Trophoblast cell (in vitro differentiated cells and primary cell): ENCODE measurements around the gene DHX29.

Experiments
- DNase-seq, 2 donors: peaks; one replicate each; pipeline ENCODE4 v3.0.0-alpha.2; 2016
- H2AFZ ChIP-seq: 2 replicates; pipeline ENCODE4 v1.6.1; 2013; ENCODE audit warnings: low read length, moderate library complexity, mild to moderate bottlenecking; ENCODE audit not compliant: insufficient read depth, poor library complexity
- H2AK5ac ChIP-seq: 2 replicates; pipeline ENCODE4 v1.6.1; 2013; ENCODE audit warnings: mild to moderate bottlenecking, low read length
- H2BK120ac ChIP-seq: 2 replicates; pipeline ENCODE4 v1.6.1; 2013; ENCODE audit warnings: low read length, mild to moderate bottlenecking, moderate library complexity; ENCODE audit not compliant: insufficient read depth, poor library complexity
- H2BK12ac ChIP-seq: 2 replicates; pipeline ENCODE4 v1.6.1; 2013; ENCODE audit warnings: mild to moderate bottlenecking, low read length, moderate library complexity
- H2BK5ac ChIP-seq: 2 replicates; pipeline ENCODE4 v1.6.1; 2013; ENCODE audit warnings: low read length, low read depth, moderate library complexity, mild to moderate bottlenecking; ENCODE audit not compliant: poor library complexity
- H3K14ac ChIP-seq: 2 replicates; pipeline ENCODE4 v1.6.1; 2013; ENCODE audit warnings: mild to moderate bottlenecking, low read length
- H3K18ac ChIP-seq: 2 replicates; pipeline ENCODE4 v1.6.1; 2013; ENCODE audit warnings: mild to moderate bottlenecking, low read length
- H3K23ac ChIP-seq: 2 replicates; pipeline ENCODE4 v1.6.1; 2013; ENCODE audit warnings: low read length
- H3K27ac ChIP-seq: 2 replicates; pipeline ENCODE4 v1.5.1; 2013; ENCODE audit warnings: low read depth, mild to moderate bottlenecking, inconsistent platforms, low read length, moderate library complexity
- H3K27me3 ChIP-seq: 2 replicates; pipeline ENCODE4 v1.6.1; 2013; ENCODE audit warnings: inconsistent platforms, mild to moderate bottlenecking, low read length, moderate library complexity; ENCODE audit not compliant: insufficient read depth
- H3K36me3 ChIP-seq, 2 experiments: 1 replicate in 1 of 2; 2 replicates in 1 of 2; pipeline ENCODE4 v1.6.1; 2013; ENCODE audit warnings: low read length in 2 of 2, mild to moderate bottlenecking in 2 of 2, moderate library complexity in 1 of 2; ENCODE audit not compliant: insufficient read depth in 2 of 2, control insufficient read depth in 1 of 2
- H3K4ac ChIP-seq: 2 replicates; pipeline ENCODE4 v1.6.1; 2013; ENCODE audit warnings: low read depth, mild to moderate bottlenecking, low read length, moderate library complexity
- H3K4me1 ChIP-seq, 2 experiments: 1 replicate in 1 of 2; 2 replicates in 1 of 2; pipeline ENCODE4 v1.6.1; 2013; ENCODE audit warnings: low read length in 2 of 2, mild to moderate bottlenecking in 2 of 2, moderate library complexity in 1 of 2; ENCODE audit not compliant: insufficient read depth in 2 of 2, control insufficient read depth in 1 of 2
- H3K4me2 ChIP-seq: 2 replicates; pipeline ENCODE4 v1.6.1; 2013; ENCODE audit warnings: inconsistent platforms, mild to moderate bottlenecking, low read length, moderate library complexity
- H3K4me3 ChIP-seq: 2 replicates; pipeline ENCODE4 v1.5.1; 2013; ENCODE audit warnings: mild to moderate bottlenecking, low read depth, low read length, inconsistent platforms
- H3K79me1 ChIP-seq: one replicate; pipeline ENCODE4 v1.6.1; 2013; ENCODE audit warnings: low read length
- H3K79me2 ChIP-seq: 2 replicates; pipeline ENCODE4 v1.6.1; 2013; ENCODE audit warnings: low read length, mild to moderate bottlenecking; ENCODE audit not compliant: control insufficient read depth, insufficient read depth, poor library complexity
- H3K9ac ChIP-seq: 2 replicates; pipeline ENCODE4 v1.6.1; 2013; ENCODE audit warnings: mild to moderate bottlenecking, low read length
- H3K9me3 ChIP-seq: 2 replicates; pipeline ENCODE4 v1.6.1; 2013; ENCODE audit warnings: low read depth, mild to moderate bottlenecking, control low read depth, inconsistent platforms, low read length; ENCODE audit not compliant: insufficient read depth
- H4K12ac ChIP-seq: 2 replicates; pipeline ENCODE4 v1.6.1; 2013; ENCODE audit warnings: low read depth, mild to moderate bottlenecking, low read length, moderate library complexity
- H4K8ac ChIP-seq: 2 replicates; pipeline ENCODE4 v1.6.1; 2013; ENCODE audit warnings: low read depth, mild to moderate bottlenecking, low read length, moderate library complexity
- H4K91ac ChIP-seq: one replicate; pipeline ENCODE4 v1.6.1; 2013; ENCODE audit warnings: low read depth, mild to moderate bottlenecking, low read length, moderate library complexity
- WGBS: extraction: QIAGEN DNeasy Blood & Tissue Kit; methylation state at CpG from one replicate; pipeline ENCODE4 v1.1.7; 2013; ENCODE audit warnings: missing lambda C conversion rate; ENCODE audit not compliant: insufficient read length, insufficient coverage; ENCODE audit errors: extremely low coverage; 5-methylcytosine and 5-hydroxymethylcytosine counted together

The DHX29 gene

GRCh38 chr5:55347786-55348185 is 40.3 kb upstream of the DHX29 start:
- Histone ChIP-seq H3K9me3 (no peaks in the 10 kb centered on the region), H3K18ac (no peak overlapping the region), H4K8ac (no peak overlapping the region), H2BK12ac (no peak overlapping the region), H3K27ac (no peak overlapping the region), H3K4me1 (no peaks in the 10 kb centered on the region), H3K79me1 (no peaks in the 10 kb centered on the region), H3K14ac (no peak overlapping the region), H3K79me2 (no peaks in the 10 kb centered on the region), H3K27me3 (no peaks in the 10 kb centered on the region), H4K91ac (no peak overlapping the region), H4K12ac (no peak overlapping the region), H3K9ac (no peak overlapping the region), H3K4ac (no peak overlapping the region), H3K23ac (peak overlapping the region; percentile 74), H2BK120ac (no peak overlapping the region), H2BK5ac (no peak overlapping the region), H2AK5ac (no peak overlapping the region), H3K36me3 (peaks cover 18 to 24% of the 10 kb centered on the region in 2 experiments), H2AFZ (no peak overlapping the region), H3K4me2 (no peak overlapping the region), H3K4me3 (no peak overlapping the region)
- WGBS, result no CpG with 5 or more reads among the region's 3 CpGs
- DNase-seq, result no peak

GRCh38 chr5:55345327-55345726 is 37.8 kb upstream of the DHX29 start:
- H3K79me1 ChIP-seq, result no peaks in the 10 kb centered on the region
- H4K91ac ChIP-seq, result no peak overlapping the region
- H3K14ac ChIP-seq, result no peak overlapping the region
- no peak for DNase-seq
- peaks cover 12 to 20% of the 10 kb centered on the region in 2 experiments for H3K36me3 ChIP-seq
- WGBS, result no CpG with 5 or more reads among the region's 4 CpGs
- H4K12ac ChIP-seq, result no peak overlapping the region
- H3K18ac ChIP-seq, result no peak overlapping the region
- no peak overlapping the region for H3K23ac ChIP-seq
- H4K8ac ChIP-seq, result no peak overlapping the region
- H3K4me2 ChIP-seq, result no peak overlapping the region
- H2BK5ac ChIP-seq, result no peak overlapping the region
- H2BK12ac ChIP-seq, result no peak overlapping the region
- H2AK5ac ChIP-seq, result no peak overlapping the region
- H3K9me3 ChIP-seq, result no peaks in the 10 kb centered on the region
- no peak overlapping the region for H2AFZ ChIP-seq
- no peaks in the 10 kb centered on the region for H3K4me1 ChIP-seq
- no peak overlapping the region for H3K4me3 ChIP-seq
- H3K4ac ChIP-seq, result no peak overlapping the region
- H3K79me2 ChIP-seq, result no peaks in the 10 kb centered on the region
- no peak overlapping the region for H2BK120ac ChIP-seq
- H3K9ac ChIP-seq, result no peak overlapping the region
- H3K27me3 ChIP-seq, result no peaks in the 10 kb centered on the region
- H3K27ac ChIP-seq, result no peak overlapping the region

GRCh38 chr5:55344392-55344992 is 37.0 kb upstream of the DHX29 start:
- Histone ChIP-seq H3K79me2 (no peaks in the 10 kb centered on the region), H3K27ac (no peak overlapping the region), H3K4me1 (no peaks in the 10 kb centered on the region), H2BK5ac (no peak overlapping the region), H3K18ac (no peak overlapping the region), H2BK12ac (no peak overlapping the region), H3K36me3 (peaks cover 12 to 20% of the 10 kb centered on the region in 2 experiments), H3K4me3 (no peak overlapping the region), H2AFZ (no peak overlapping the region), H3K4me2 (no peak overlapping the region), H3K23ac (no peak overlapping the region), H3K4ac (no peak overlapping the region), H4K91ac (no peak overlapping the region), H2BK120ac (no peak overlapping the region), H2AK5ac (no peak overlapping the region), H3K14ac (no peak overlapping the region), H3K9ac (no peak overlapping the region), H4K12ac (no peak overlapping the region), H3K9me3 (no peaks in the 10 kb centered on the region), H3K27me3 (no peaks in the 10 kb centered on the region), H3K79me1 (no peaks in the 10 kb centered on the region), H4K8ac (no peak overlapping the region)
- DNase-seq, result peak; percentile 48 to 84
- WGBS, result 100% methylated on average over 1 of the region's 2 CpGs

GRCh38 chr5:55343609-55344008 is 36.1 kb upstream of the DHX29 start:
- Histone ChIP-seq H4K8ac (no peak overlapping the region), H2AFZ (no peak overlapping the region), H3K18ac (no peak overlapping the region), H3K79me2 (no peaks in the 10 kb centered on the region), H2BK5ac (no peak overlapping the region), H2BK12ac (no peak overlapping the region), H3K9me3 (no peaks in the 10 kb centered on the region), H3K14ac (no peak overlapping the region), H3K79me1 (no peaks in the 10 kb centered on the region), H2BK120ac (no peak overlapping the region), H2AK5ac (no peak overlapping the region), H3K4me3 (no peak overlapping the region), H4K91ac (no peak overlapping the region), H3K23ac (no peak overlapping the region), H4K12ac (no peak overlapping the region), H3K36me3 (peaks cover 9 to 17% of the 10 kb centered on the region in 2 experiments), H3K4me2 (no peak overlapping the region), H3K4ac (no peak overlapping the region), H3K9ac (no peak overlapping the region), H3K4me1 (no peaks in the 10 kb centered on the region), H3K27me3 (no peaks in the 10 kb centered on the region), H3K27ac (no peak overlapping the region)
- WGBS, result no CpG with 5 or more reads among the region's 1 CpG
- DNase-seq, result no peak
